SK-N-SH (cell line): ENCODE results near the gene DNAH14. TPM values are rescaled to one million over a fixed set of nuclear protein-coding genes. Genes with fewer than 3 reads are reported as not detected.

Experiments used
- CTCF ChIA-PET: fragments of 300-600, 350-600 bp; formaldehyde crosslinking; extraction: SDS; loops from one replicate; lab custom pipeline; 2021; lab: Yijun Ruan, JAX
- POLR2A ChIA-PET: fragments of 350-600 bp; sonication (Branson Sonifier 250); formaldehyde crosslinking; extraction: SDS; loops from one replicate; lab custom pipeline; 2020; ENCODE audit warnings: antibody characterized with exemption, inconsistent platforms; lab: Yijun Ruan, JAX
- DNase-seq: peaks from one replicate; pipeline ENCODE4 v3.0.0; 2012
- H2AFZ ChIP-seq: fragments of 200-600 bp; sonication (generic); 2 replicates; pipeline ENCODE4 v1.8.1; 2016; ENCODE audit warnings: antibody characterized with exemption, mild to moderate bottlenecking, low read depth
- H3F3A ChIP-seq: fragments of 200-600 bp; sonication (generic); replicated peaks from 2 replicates; pipeline ENCODE3; 2016; ENCODE audit warnings: antibody characterized with exemption, mild to moderate bottlenecking; ENCODE audit not compliant: insufficient read depth
- H3K27ac ChIP-seq, 2 experiments: fragments of 200-500 bp in 1 of 2; fragments of 200-600 bp in 1 of 2; sonication (Bioruptor generic) in 1 of 2; sonication (generic), shearing (Covaris generic) in 1 of 2; 2 replicates each; pipeline versions ENCODE4 v1.5.1 to v1.6.1; 2014 to 2016; ENCODE audit warnings: low read depth in 2 of 2, inconsistent platforms in 1 of 2, low read length in 1 of 2, mild to moderate bottlenecking in 1 of 2, mixed read lengths in 1 of 2
- H3K27me3 ChIP-seq: fragments of 200-600 bp; sonication (generic), shearing (Covaris generic); 2 replicates; pipeline ENCODE4 v1.6.1; 2016; ENCODE audit warnings: mixed run types; ENCODE audit not compliant: insufficient read depth
- H3K36me3 ChIP-seq, 2 experiments: fragments of 200-500 bp in 1 of 2; fragments of 200-600 bp in 1 of 2; sonication (Bioruptor generic) in 1 of 2; sonication (generic) in 1 of 2; replicated peaks in 1 of 2; 2 replicates each; pipeline versions ENCODE3 to v1.5.1; 2014 to 2016; ENCODE audit warnings: low read length in 1 of 2, mild to moderate bottlenecking in 1 of 2; ENCODE audit not compliant: insufficient read depth in 2 of 2, control insufficient read depth in 1 of 2
- H3K4me1 ChIP-seq, 2 experiments: fragments of 200-500 bp in 1 of 2; fragments of 200-600 bp in 1 of 2; sonication (Bioruptor generic) in 1 of 2; sonication (generic), shearing (Covaris generic) in 1 of 2; 2 replicates each; pipeline versions ENCODE4 v1.5.1 to v1.6.1; 2014 to 2016; ENCODE audit warnings: low read depth in 1 of 2, low read length in 1 of 2, mixed run types in 1 of 2; ENCODE audit not compliant: insufficient read depth in 2 of 2, control insufficient read depth in 1 of 2
- H3K4me2 ChIP-seq: fragments of 200-600 bp; sonication (generic), shearing (Covaris generic); 2 replicates; pipeline ENCODE4 v1.6.1; 2017; ENCODE audit warnings: mixed run types
- H3K4me3 ChIP-seq, 2 experiments: fragments of 200-500 bp in 1 of 2; fragments of 200-600 bp in 1 of 2; sonication (Bioruptor generic) in 1 of 2; sonication (generic), shearing (Covaris generic) in 1 of 2; 2 replicates each; pipeline versions ENCODE4 v1.5.1 to v1.8.1; 2014 to 2016; ENCODE audit warnings: low read depth in 2 of 2, inconsistent platforms in 1 of 2, low read length in 1 of 2, mild to moderate bottlenecking in 1 of 2, mixed read lengths in 1 of 2, moderate library complexity in 1 of 2
- H3K79me2 ChIP-seq: fragments of 200-600 bp; sonication (generic); 2 replicates; pipeline ENCODE4 v1.8.1; 2017; ENCODE audit warnings: mild to moderate bottlenecking; ENCODE audit not compliant: insufficient read depth
- H3K9ac ChIP-seq: fragments of 200-600 bp; sonication (generic); 2 replicates; pipeline ENCODE4 v1.6.1; 2017; ENCODE audit warnings: mixed run types
- H3K9me2 ChIP-seq: fragments of 200-600 bp; sonication (generic); 2 replicates; pipeline ENCODE4 v1.6.1; 2017; ENCODE audit warnings: mixed run types
- H3K9me3 ChIP-seq: fragments of 200-600 bp; sonication (generic); 2 replicates; pipeline ENCODE4 v1.6.1; 2017; ENCODE audit warnings: mixed run types, mild to moderate bottlenecking, moderate library complexity
- H4K20me1 ChIP-seq: fragments of 200-600 bp; sonication (generic); 2 replicates; pipeline ENCODE4 v1.6.1; 2017; ENCODE audit warnings: mild to moderate bottlenecking, mixed run types; ENCODE audit not compliant: insufficient read depth
- CHD2 ChIP-seq: fragments of 150-350 bp; IDR thresholded peaks from 2 replicates; pipeline ENCODE4 v1.6.1; 2018; ENCODE audit warnings: low read length; ENCODE audit not compliant: partially characterized antibody
- CTCF ChIP-seq: fragments of 200-600 bp; sonication (generic); IDR thresholded peaks from 2 replicates; pipeline ENCODE4 v1.6.1; 2017; ENCODE audit warnings: antibody characterized with exemption, mild to moderate bottlenecking, moderate library complexity
- ELF1 ChIP-seq: IDR thresholded peaks from 2 replicates; pipeline ENCODE4 v1.4.0; 2012
- EP300 ChIP-seq, 2 experiments: IDR thresholded peaks; 2 replicates each; pipeline versions ENCODE4 v1.4.0 to v1.6.1; 2012; ENCODE audit warnings: borderline replicate concordance in 1 of 2, low read depth in 1 of 2, low read length in 1 of 2
- FOSL2 ChIP-seq: IDR thresholded peaks from 2 replicates; pipeline ENCODE4 v1.4.0; 2012; ENCODE audit warnings: low read depth, mild to moderate bottlenecking, moderate library complexity, borderline replicate concordance
- FOXJ3 ChIP-seq: sonication (generic); formaldehyde crosslinking; IDR thresholded peaks from 2 replicates; pipeline ENCODE4 v1.5.1; 2020; ENCODE audit warnings: mild to moderate bottlenecking, missing genetic modification reagents
- GATA2 ChIP-seq: sonication (generic); formaldehyde crosslinking; IDR thresholded peaks from 2 replicates; pipeline ENCODE4 v1.5.0; 2020; ENCODE audit warnings: mild to moderate bottlenecking, missing genetic modification reagents
- PBX3 ChIP-seq: IDR thresholded peaks from 2 replicates; pipeline ENCODE4; 2012
- REST ChIP-seq: IDR thresholded peaks from 2 replicates; pipeline ENCODE4 v1.6.1; 2012; ENCODE audit warnings: mild to moderate bottlenecking, low read depth, low read length, moderate library complexity
- SIN3A ChIP-seq: IDR thresholded peaks from 2 replicates; pipeline ENCODE4 v1.6.1; 2012; ENCODE audit warnings: low read depth, mild to moderate bottlenecking, low read length, moderate library complexity, borderline replicate concordance
- TAF1 ChIP-seq: IDR thresholded peaks from 2 replicates; pipeline ENCODE4 v1.6.1; 2012; ENCODE audit warnings: low read depth, mild to moderate bottlenecking, low read length, moderate library complexity, borderline replicate concordance
- TCF12 ChIP-seq: IDR thresholded peaks from 2 replicates; pipeline ENCODE4 v1.4.0; 2012
- WGBS: methylation state at CpG from one replicate; pipeline ENCODE4 v1.1.6; 2017; ENCODE audit warnings: low lambda C conversion rate; 5-methylcytosine and 5-hydroxymethylcytosine counted together
- polyA plus RNA-seq, 3 experiments: library from polyadenylated mRNA; depleted of rRNA; stranded (reverse); fragments of >200 nt; gene quantifications; 2 replicates each; pipeline ENCODE4 v1.2.3, GENCODE V29; 2012

The DNAH14 gene
- polyA plus RNA-seq, 1 of the 3 experiments (the other 2 are of a cell fraction): 8.0 TPM

- Histone ChIP-seq H3K9me2 (no peaks in the 10 kb centered on the region), H3K4me1 (no peaks in the 10 kb centered on the region), H3K27ac (no peak overlapping the region), H2AFZ (no peak overlapping the region), H3K79me2 (no peaks in the 10 kb centered on the region), H3K9ac (no peak overlapping the region), H3K4me3 (no peak overlapping the region), H4K20me1 (no peaks in the 10 kb centered on the region), H3K9me3 (no peaks in the 10 kb centered on the region)
- WGBS: 69% methylated on average over 4 of the region's 4 CpGs
- DNase-seq: no peak
- TF ChIP-seq SIN3A (no peak), EP300 (IDR thresholded peaks at IDR 0.05; ENCODE audit: borderline replicate concordance in 1 of 2, low read depth in 1 of 2, low read length in 1 of 2) (no peak), CHD2 (no peak), CTCF (no peak), FOXJ3 (no peak), GATA2 (CRISPR knock-in tag) (no peak), PBX3 (no peak), ELF1 (no peak)
- TF ChIP-seq, all 33 proteins: peak for 0
- Histone ChIP-seq H3K4me2 (no peak overlapping the region), H3F3A (no peaks in the 10 kb centered on the region), H3K27me3 (no peaks in the 10 kb centered on the region), H3K36me3 (no peaks in the 10 kb centered on the region)
- CTCF ChIA-PET: no interaction called here
- POLR2A ChIA-PET: no interaction called here
Observed at GRCh38 chr1:225250432-225250831, 321.0 kb downstream of the DNAH14 start.

- ChIA-PET CTCF (no interaction called here), POLR2A (no interaction called here)
- no peak overlapping the region for H2AFZ ChIP-seq
- no peak overlapping the region for H3K4me3 ChIP-seq
- H3F3A ChIP-seq: no peaks in the 10 kb centered on the region
- no peak overlapping the region for H3K9ac ChIP-seq
- no peak overlapping the region for H3K27ac ChIP-seq
- no peak for DNase-seq
- WGBS: 57% methylated on average over 4 of the region's 4 CpGs
- no peaks in the 10 kb centered on the region for H3K9me3 ChIP-seq
- no peak overlapping the region for H3K4me2 ChIP-seq
- no peaks in the 10 kb centered on the region for H4K20me1 ChIP-seq
- H3K36me3 ChIP-seq: no peaks in the 10 kb centered on the region
- TF ChIP-seq GATA2 (CRISPR knock-in tag) (no peak), EP300 (IDR thresholded peaks at IDR 0.05; ENCODE audit: borderline replicate concordance in 1 of 2, low read depth in 1 of 2, low read length in 1 of 2) (no peak), FOSL2 (no peak)
- H3K4me1 ChIP-seq: no peaks in the 10 kb centered on the region
- H3K27me3 ChIP-seq: no peaks in the 10 kb centered on the region
- H3K79me2 ChIP-seq: no peaks in the 10 kb centered on the region
- H3K9me2 ChIP-seq: no peaks in the 10 kb centered on the region
Observed at GRCh38 chr1:225253173-225253572, 323.7 kb downstream of the DNAH14 start.

GRCh38 chr1:225253784-225254183, 324.3 kb downstream of the DNAH14 start:
- Histone ChIP-seq H3K9ac (no peak overlapping the region), H3K27ac (no peak overlapping the region), H2AFZ (no peak overlapping the region), H3K4me3 (no peak overlapping the region), H3F3A (no peaks in the 10 kb centered on the region), H3K36me3 (no peaks in the 10 kb centered on the region), H3K27me3 (no peaks in the 10 kb centered on the region), H3K4me2 (no peak overlapping the region), H4K20me1 (no peaks in the 10 kb centered on the region), H3K9me3 (no peaks in the 10 kb centered on the region), H3K79me2 (no peaks in the 10 kb centered on the region), H3K4me1 (no peaks in the 10 kb centered on the region), H3K9me2 (no peaks in the 10 kb centered on the region)
- POLR2A ChIA-PET: no interaction called here
- 42% methylated on average over 3 of the region's 3 CpGs for WGBS
- CTCF ChIA-PET: no interaction called here
- no peak for DNase-seq
- TF ChIP-seq EP300 (IDR thresholded peaks at IDR 0.05; ENCODE audit: borderline replicate concordance in 1 of 2, low read depth in 1 of 2, low read length in 1 of 2) (no peak), TAF1 (no peak), REST (no peak), TCF12 (no peak), CTCF (no peak)
